ENCODE results near the gene AGPAT2. TPM values are rescaled to one million over a fixed set of nuclear protein-coding genes. Genes with fewer than 3 reads are reported as not detected.

The AGPAT2 gene
- total RNA-seq, 4 donors from 2014 or later = 19.0 to 77.4 (median 36.0) TPM

GRCh38 chr9:136724772-136725171 lies 37.5 kb upstream of the AGPAT2 start:
- H3K36me3 ChIP-seq = peaks cover 0 to 55% of the 10 kb centered on the region in 2 donors
- no peak overlapping the region for H3K4me3 ChIP-seq
- no peaks in the 10 kb centered on the region for H3K27me3 ChIP-seq
- in situ Hi-C loops (cut with MboI; ENCODE audit: low sequenced_read_pairs in 4 of 4) = no loop called here
- no peaks in the 10 kb centered on the region for H3K9me3 ChIP-seq
- intact Hi-C loops (cut with DNase I; ENCODE audit: low total_unique reads) = no loop called here
- DNase-seq (no peak), ATAC-seq (no peak)
- H3K27ac ChIP-seq = no peak overlapping the region
- H3K4me1 ChIP-seq = peaks cover 31 to 34% of the 10 kb centered on the region in 2 donors
- no peak for TF ChIP-seq CTCF (IDR thresholded peaks at IDR 0.05 in 4 of 5, conservative IDR thresholded peaks at IDR 0.05 in 1 of 5)
- no peak for TF ChIP-seq POLR2A (IDR thresholded peaks at IDR 0.05)

GRCh38 chr9:136723989-136724388 lies 36.7 kb upstream of the AGPAT2 start:
- H3K4me1 ChIP-seq = peaks cover 26 to 31% of the 10 kb centered on the region in 2 donors
- H3K36me3 ChIP-seq = peaks cover 0 to 55% of the 10 kb centered on the region in 2 donors
- H3K27ac ChIP-seq = no peak overlapping the region
- DNase-seq (no peak), ATAC-seq (no peak)
- no peak overlapping the region for H3K4me3 ChIP-seq
- no peak for TF ChIP-seq CTCF (IDR thresholded peaks at IDR 0.05 in 4 of 5, conservative IDR thresholded peaks at IDR 0.05 in 1 of 5)
- no peak for TF ChIP-seq POLR2A (IDR thresholded peaks at IDR 0.05)
- in situ Hi-C loops (cut with MboI; ENCODE audit: low sequenced_read_pairs in 4 of 4) = no loop called here
- H3K9me3 ChIP-seq = no peaks in the 10 kb centered on the region
- intact Hi-C loops (cut with DNase I; ENCODE audit: low total_unique reads) = no loop called here
- H3K27me3 ChIP-seq = no peaks in the 10 kb centered on the region

- no peak for ATAC-seq
- TF ChIP-seq CTCF (IDR thresholded peaks at IDR 0.05 in 4 of 5, conservative IDR thresholded peaks at IDR 0.05 in 1 of 5) = no peak
- no peak for TF ChIP-seq POLR2A (IDR thresholded peaks at IDR 0.05)
- H3K9me3 ChIP-seq = no peaks in the 10 kb centered on the region
- H3K27ac ChIP-seq = no peak overlapping the region
- H3K36me3 ChIP-seq = peaks cover 0 to 55% of the 10 kb centered on the region in 2 donors
- H3K4me1 ChIP-seq = peaks cover 24 to 26% of the 10 kb centered on the region in 2 donors
- intact Hi-C loops (cut with DNase I; ENCODE audit: low total_unique reads) = no loop called here
- in situ Hi-C loops (cut with MboI; ENCODE audit: low sequenced_read_pairs in 4 of 4) = no loop called here
- no peaks in the 10 kb centered on the region for H3K27me3 ChIP-seq
- no peak for DNase-seq
- no peak overlapping the region for H3K4me3 ChIP-seq
Measured at GRCh38 chr9:136723362-136723976, 36.2 kb upstream of the AGPAT2 start.

GRCh38 chr9:136722969-136723356 lies 35.7 kb upstream of the AGPAT2 start:
- in situ Hi-C loops (cut with MboI; ENCODE audit: low sequenced_read_pairs in 4 of 4) = no loop called here
- peaks cover 0 to 55% of the 10 kb centered on the region in 2 donors for H3K36me3 ChIP-seq
- DNase-seq (no peak), ATAC-seq (no peak)
- H3K4me3 ChIP-seq = no peak overlapping the region
- no peaks in the 10 kb centered on the region for H3K27me3 ChIP-seq
- TF ChIP-seq POLR2A (IDR thresholded peaks at IDR 0.05) = no peak
- no peak for TF ChIP-seq CTCF (IDR thresholded peaks at IDR 0.05 in 4 of 5, conservative IDR thresholded peaks at IDR 0.05 in 1 of 5)
- no peak overlapping the region for H3K27ac ChIP-seq
- H3K9me3 ChIP-seq = no peaks in the 10 kb centered on the region
- peaks cover 24 to 26% of the 10 kb centered on the region in 2 donors for H3K4me1 ChIP-seq
- intact Hi-C loops (cut with DNase I; ENCODE audit: low total_unique reads) = no loop called here
